ENCODE data around the gene ANKMY1.

The ANKMY1 gene

DNA sequence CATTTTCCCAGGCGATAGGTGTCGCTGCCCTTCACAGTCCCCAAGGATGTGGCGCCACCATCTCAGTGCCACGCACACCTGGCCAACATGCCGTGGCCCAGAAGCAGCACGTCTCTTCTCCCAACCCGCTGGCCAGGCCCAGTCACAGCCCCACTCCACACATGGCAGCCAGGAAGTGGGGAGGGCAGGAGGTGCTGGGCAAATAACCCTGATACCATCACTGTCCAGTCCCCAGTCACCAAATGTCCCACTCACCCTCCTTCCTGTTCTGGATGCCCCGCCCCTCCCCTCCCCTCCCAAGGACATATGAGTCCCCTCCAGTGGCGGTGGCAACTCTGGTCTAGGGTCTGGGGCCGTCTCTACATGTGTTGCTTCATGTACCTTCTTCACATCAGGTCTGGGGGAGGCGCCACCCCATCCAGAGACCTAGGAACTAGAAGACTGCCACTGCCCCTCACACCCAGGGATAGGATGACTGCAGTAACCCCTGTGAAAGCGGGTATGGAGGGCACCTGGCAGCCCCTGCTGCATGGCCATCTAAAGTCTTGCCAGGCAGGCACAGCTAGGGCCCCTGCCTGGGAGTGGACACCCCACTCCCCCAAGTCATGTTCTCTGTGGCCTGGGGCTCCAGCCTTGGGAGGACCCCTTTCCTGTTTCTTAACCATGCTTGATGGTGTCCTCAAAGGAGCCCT lies 21.4 kb upstream of the ANKMY1 start:
- no peak for DNase-seq (ENCODE audit: low read depth)
- TF ChIP-seq, protein P1, sequence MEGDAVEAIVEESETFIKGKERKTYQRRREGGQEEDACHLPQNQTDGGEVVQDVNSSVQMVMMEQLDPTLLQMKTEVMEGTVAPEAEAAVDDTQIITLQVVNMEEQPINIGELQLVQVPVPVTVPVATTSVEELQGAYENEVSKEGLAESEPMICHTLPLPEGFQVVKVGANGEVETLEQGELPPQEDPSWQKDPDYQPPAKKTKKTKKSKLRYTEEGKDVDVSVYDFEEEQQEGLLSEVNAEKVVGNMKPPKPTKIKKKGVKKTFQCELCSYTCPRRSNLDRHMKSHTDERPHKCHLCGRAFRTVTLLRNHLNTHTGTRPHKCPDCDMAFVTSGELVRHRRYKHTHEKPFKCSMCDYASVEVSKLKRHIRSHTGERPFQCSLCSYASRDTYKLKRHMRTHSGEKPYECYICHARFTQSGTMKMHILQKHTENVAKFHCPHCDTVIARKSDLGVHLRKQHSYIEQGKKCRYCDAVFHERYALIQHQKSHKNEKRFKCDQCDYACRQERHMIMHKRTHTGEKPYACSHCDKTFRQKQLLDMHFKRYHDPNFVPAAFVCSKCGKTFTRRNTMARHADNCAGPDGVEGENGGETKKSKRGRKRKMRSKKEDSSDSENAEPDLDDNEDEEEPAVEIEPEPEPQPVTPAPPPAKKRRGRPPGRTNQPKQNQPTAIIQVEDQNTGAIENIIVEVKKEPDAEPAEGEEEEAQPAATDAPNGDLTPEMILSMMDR (conservative IDR thresholded peaks at IDR 0.05; ENCODE audit: low read length): no peak
- H3K4me3 ChIP-seq (ENCODE audit: low read length): no peak overlapping the region

DNA sequence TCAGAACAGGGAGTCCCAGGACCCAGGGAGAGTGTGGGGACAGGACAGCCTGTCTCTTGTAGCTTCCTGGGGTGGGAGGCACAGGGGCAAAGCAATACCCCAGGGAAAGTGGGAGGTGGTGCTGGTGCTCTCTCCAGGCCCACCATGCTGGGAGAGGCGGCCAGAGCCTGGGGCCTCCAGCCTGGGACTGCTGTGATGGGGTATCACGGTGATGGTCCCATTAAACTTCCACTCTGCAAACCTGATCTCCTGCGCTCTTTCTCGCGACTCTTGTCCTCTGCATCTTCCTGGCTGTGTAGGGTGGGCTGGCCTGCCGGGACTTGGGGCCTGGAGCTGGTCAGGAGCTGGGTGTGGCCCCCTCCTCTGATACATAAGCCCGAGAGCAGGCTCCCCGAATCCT lies 20.7 kb upstream of the ANKMY1 start:
- TF ChIP-seq, protein P1 (conservative IDR thresholded peaks at IDR 0.05; ENCODE audit: low read length): no peak
- DNase-seq (ENCODE audit: low read depth): no peak
- no peak overlapping the region for H3K4me3 ChIP-seq (ENCODE audit: low read length)

GRCh38 chr2:240578110-240578450 lies 20.3 kb upstream of the ANKMY1 start:
- no peak for DNase-seq (ENCODE audit: low read depth)
- TF ChIP-seq, protein P1 (conservative IDR thresholded peaks at IDR 0.05; ENCODE audit: low read length): no peak
- no peak overlapping the region for H3K4me3 ChIP-seq (ENCODE audit: low read length)

DNA sequence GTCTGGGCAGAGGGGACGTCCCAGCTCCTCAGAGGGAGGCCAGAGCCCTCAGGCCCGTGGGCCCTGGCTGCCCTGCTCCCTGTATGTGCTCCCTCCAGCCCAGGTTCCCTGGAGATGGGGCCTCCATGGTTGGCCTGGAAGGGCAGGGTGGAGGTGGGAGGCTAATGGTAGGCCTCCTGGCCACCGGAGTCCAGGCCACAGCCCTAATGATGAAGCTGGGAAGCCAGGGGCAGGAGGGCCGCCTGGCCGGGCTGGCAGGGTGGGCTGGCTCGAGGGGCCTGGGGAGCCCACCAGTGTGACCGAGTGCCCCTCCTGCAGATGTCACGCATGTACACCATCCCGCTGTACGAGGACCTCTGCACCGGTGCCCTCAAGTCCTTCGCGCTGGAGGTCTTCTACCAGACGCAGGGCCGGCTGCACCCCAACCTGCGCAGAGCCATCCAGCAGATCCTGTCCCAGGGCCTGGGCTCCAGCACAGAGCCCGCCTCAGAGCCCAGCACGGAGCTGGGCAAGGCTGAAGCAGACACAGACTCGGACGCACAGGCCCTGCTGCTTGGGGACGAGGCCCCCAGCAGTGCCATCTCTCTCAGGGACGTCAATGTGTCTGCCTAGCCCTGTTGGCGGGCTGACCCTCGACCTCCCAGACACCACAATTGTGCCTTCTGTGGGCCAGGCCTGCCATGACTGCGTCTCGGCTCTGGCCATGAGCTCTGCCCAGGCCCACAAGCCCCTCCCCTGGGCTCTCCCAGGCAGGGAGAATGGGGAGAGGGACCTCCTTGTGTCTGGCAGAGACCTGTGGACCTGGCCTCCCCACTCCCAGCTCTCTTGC lies 19.7 kb upstream of the ANKMY1 start:
- TF ChIP-seq, protein P1 (conservative IDR thresholded peaks at IDR 0.05; ENCODE audit: low read length): no peak
- H3K4me3 ChIP-seq (ENCODE audit: low read length): no peak overlapping the region
- DNase-seq (ENCODE audit: low read depth): no peak

DNA sequence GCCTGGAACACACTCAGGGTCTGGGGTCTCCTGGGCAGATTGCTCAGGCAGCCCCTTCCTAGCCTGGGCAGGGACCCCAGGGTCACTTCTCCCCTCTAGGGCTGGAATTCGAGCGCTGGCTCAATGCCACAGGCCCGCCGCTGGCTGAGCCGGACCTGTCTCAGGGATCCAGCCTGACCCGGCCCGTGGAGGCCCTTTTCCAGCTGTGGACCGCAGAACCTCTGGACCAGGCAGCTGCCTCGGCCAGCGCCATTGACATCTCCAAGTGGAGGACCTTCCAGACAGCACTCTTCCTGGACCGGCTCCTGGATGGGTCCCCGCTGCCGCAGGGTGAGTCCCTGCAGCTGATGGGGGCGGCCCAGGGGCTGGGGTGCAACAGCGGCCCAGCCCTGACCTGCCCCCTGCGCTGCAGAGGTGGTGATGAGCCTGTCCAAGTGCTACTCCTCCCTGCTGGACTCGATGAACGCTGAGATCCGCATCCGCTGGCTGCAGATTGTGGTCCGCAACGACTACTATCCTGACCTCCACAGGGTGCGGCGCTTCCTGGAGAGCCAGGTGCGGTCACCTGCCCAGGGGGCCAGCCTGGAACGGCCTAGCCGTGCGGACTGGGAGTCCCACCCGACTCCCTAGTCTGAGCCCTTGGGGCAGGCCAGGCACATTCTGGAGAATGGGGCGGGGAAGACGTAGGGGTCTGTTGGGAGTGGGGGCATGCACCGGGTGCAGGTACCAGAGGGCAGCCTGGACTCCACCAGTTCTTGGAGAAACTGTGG lies 18.8 kb upstream of the ANKMY1 start:
- no peak overlapping the region for H3K4me3 ChIP-seq (ENCODE audit: low read length)
- TF ChIP-seq, protein P1 (conservative IDR thresholded peaks at IDR 0.05; ENCODE audit: low read length): no peak
- DNase-seq (ENCODE audit: low read depth): no peak

DNA sequence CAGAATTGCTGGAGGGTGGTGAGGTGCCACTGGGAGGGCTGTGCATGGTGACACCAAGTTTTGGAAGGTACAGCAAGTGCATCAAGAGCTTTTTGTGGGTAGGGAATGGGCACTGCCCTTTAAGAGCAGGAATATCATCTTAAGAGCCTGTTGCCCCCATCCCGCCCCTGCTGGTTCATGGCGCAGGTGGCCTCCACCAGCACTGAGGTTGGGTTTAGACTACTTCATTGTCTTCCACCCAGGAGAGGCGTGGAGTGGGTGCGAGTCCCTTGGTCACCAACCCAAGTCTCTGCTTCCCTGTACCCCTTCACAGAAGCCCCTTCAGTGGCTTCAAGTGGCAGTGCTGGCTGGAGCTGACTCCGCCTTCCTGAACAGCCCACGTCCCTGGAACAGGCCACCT lies 18.2 kb upstream of the ANKMY1 start:
- TF ChIP-seq, protein P1 (conservative IDR thresholded peaks at IDR 0.05; ENCODE audit: low read length): no peak
- no peak for DNase-seq (ENCODE audit: low read depth)
- H3K4me3 ChIP-seq (ENCODE audit: low read length): no peak overlapping the region
